HG03097 (cell line): ENCODE results near the gene YIPF1.
"Not testable (repeated sequence)": the region's sequence is repeated elsewhere in the genome, so short reads cannot be mapped to it uniquely, and the experiment has no call there.

ENCODE experiments used
- ATAC-seq: cut with Tn5 transposase; IDR thresholded peaks from one replicate; pipeline ENCODE4 v1.9.1; 2021; ENCODE audit not compliant: unreplicated experiment, low FRiP score

YIPF1 gene

DNA sequence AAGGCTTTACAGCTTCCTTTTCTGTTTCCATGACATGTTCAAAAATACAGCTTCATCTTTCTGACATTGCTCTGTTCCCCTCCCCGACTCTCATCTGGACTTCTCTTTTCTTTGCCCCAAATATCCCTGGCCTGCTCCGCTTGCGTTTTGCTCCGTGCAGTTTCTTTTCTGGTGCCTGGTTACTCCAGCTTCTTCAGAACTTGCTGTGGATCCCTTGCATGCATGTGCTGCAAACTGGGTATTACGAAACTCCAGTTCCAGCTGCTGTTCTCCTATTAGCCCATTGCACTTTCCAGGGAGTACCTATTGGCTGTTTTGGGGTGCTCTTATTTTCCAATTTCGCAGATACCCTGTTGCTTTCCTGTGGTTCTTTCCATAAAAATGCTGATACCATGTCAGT is 41.6 kb downstream of the YIPF1 start:
- no peak for ATAC-seq

DNA sequence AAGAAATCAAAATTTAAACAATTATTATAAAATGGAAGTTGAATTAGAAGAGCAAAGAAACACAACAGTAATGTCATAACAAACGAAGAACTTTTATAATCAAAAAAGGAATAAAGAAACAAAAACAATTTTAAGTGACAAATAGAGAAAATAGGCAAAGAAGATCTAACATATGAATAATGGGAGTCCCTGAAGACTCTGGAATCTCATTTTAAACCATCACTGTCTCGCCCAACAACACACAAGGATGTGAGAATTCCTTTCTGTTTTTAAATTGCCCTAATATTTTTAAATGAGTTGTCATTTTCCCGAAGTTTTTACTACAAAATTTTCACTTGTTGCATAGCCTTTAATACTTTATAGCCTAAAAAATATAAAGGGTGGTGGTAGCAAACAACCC is 47.2 kb downstream of the YIPF1 start:
- ATAC-seq, result no peak

DNA sequence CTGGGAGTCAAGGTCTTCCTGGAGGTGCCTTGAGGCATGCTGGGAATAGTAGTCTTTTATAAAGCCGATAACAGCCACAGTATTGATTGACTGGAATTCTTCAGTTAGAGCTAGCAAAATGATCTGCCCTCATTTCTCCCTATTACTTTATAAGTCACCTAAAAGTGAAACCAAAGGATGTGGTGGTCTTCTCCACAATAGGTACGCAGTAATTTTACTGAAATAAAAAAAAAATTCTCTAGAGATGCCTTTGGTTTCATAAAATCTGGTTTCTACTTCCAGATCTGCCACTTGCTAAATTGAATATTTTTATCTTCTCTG is 51.0 kb downstream of the YIPF1 start:
- no peak for ATAC-seq

DNA sequence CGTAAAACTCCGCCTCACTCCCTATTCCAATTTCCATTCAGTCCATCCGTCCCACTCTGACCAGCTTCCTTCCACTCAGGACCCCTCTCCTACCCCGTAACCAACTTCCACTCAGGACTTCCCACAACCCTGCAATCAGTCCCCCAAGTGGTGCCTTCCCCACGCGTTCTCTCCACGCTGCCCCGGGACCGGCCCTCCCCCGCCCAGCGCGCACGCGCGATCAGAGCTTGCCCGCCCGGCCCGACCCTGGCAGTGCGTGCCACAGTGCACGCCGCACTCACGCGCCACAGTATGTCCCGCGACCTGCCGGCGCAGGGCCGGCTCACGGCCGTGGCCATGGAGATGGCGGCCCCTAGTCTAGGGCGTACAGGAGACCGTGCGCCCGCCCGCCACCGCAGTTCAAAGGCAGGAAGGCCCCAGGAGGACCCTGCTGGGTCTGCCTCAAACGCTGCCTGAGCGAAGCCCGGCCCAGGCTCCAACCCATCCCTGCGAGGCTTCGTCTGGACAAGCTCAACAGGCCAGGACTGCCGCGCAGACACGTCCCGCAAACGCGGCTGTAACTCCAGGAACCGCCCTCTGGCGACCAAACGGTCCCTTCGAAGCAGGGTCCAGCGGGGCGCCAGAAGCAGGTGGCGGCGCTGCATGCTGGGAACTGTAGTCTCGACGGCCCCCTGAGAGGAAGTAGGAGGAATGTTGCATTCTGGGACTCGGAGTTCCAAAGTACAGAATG is 51.5 kb downstream of the YIPF1 start, which contains the start of gene NDC1:
Gene NDC1, minus strand, starts transcription at position 373 of the 730 bp plus-strand sequence. Its CDS starts 35 bp downstream, at position 338.
- ATAC-seq, result peak; percentile 89

DNA sequence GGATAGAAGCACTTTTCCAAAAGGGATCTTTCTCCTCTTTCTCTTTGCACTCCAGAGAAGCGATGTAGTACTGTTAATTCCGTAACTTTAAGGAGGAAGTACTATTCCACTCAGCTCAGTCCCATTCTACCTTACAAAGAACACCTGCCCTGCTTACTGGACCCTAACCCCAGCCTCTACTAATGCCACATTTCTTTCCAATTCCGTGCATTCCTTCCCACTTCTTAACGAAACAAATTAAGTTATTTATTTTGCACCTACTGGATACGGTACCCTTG is 52.0 kb downstream of the YIPF1 start:
- ATAC-seq, result no peak

DNA sequence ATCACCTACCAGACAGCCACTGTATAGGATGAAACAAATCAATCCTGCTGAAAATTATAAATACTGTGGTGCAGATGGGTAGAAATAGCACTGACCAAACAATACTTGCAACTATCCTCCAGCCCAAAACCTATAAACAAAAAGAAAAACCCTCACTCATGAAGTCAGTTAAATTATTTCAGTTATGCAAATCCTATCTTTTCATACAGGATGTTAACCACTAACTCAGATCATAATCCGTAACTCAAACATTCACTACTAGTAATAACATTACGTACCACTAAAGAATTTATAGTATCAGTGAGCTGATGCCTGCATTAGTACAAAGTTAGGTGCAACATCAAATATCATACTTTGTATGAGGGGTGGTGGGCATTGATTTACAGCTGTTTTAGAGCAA is 54.1 kb downstream of the YIPF1 start:
- ATAC-seq, result no peak

DNA sequence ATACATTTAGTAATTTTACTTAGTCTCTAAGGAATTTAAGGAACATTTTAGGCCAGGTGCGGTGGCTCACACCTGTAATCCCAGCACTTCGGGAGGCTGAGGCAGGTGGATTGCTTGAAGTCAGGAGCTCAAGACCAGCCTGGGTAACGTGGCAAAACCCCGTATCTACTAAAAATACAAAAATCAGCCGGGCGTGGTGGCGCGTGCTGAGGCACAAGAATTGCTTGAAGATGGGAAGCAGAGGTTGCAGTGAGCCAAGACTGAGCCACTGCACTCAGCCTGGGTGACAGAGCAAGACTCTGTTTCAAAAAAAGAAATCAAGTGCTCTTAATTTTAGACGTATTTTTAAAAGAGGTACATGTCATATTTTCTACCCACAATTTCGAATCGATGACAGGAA is 54.8 kb downstream of the YIPF1 start:
- ATAC-seq, result no peak

DNA sequence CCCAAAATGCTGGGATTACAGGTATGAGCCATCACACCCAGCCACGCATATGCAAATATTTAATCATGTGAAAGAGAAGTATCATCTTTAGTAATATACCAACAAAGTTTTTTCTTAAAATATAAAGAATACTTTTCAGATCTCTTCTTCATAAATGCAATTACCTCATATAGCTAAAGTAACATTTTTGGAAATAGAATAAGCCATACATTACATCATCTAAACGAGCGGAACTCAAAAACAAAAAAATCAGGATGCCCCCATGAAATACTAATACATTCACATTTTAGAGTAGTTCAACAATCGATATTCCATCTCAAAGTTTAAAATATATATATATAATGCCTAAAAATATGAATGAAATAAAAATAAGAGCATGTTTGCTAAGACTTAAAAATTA is 56.2 kb downstream of the YIPF1 start:
- ATAC-seq, result no peak

DNA sequence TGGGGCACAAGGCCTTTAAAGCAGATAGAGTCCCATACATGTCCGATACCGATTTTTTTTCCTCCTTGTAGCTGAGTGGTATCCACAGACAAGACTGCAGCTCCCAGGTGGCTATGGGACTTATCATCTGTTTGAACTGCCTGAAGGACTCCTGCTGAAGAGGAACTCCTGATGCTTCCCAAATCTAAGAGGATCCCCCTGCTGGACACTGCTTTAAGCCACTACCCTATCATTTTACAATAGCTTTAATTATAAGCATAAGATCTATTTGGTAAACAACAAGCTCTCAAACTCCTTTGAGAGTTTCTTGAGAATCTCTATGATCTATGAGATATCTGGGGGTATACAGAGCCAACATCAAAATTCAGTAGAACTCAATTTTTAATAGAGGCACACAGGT is 63.2 kb downstream of the YIPF1 start:
- no peak for ATAC-seq

DNA sequence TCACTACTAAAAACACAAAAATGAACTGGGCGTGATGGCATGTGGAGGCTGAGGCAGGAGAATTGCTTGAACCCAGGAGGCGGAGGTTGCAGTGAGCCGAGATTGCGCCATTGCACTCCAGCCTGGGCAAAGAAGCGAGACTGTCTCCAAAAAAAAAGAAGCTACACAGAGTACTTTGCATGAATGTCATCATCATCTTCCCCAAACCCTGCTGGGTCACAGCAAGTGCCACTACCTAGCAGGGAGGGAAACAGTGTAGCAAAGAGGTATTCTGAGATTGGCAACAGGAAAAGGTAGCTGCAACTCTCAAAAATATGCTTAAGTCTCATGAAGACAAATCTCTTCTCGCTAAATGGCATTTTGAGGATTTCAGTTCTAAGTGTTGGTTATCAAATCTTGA is 64.3 kb downstream of the YIPF1 start:
- no peak for ATAC-seq

DNA sequence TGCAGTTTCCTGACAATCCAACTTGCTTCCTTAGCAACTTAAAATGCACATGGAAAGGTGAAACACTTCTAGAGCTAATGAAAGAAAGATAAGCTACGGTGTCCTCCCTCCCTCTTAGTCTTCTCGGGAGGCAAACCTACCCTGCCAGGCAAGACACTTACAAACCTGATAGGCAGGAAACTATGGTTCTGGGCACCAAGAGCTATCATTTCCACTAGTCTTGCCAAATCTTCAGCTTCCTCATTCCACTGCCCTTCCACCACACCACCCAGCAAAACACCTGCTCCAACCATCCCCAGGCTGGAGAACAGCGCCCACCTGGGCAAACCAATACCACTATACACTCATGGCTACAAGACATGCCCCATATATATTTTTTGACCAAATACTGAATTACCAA is 66.7 kb downstream of the YIPF1 start:
- no peak for ATAC-seq

DNA sequence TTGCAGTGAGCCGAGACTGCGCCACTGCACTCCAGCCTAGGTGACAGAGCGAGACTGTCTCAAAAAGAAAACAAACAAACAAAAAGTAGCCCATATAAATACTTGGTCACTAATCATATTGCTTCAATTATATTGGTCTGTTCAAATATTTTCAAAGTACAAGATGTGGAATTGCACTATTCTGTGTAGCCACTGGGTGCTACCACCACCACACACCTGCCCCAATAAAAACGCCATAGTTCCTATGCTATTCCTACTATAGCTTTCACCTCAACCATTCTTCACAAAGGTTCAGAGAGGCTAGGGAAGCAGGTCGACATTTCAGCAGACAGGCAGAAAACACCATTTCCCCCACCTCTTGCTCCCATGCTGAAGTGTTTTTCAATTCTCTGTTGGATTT is 68.2 kb downstream of the YIPF1 start:
- ATAC-seq, result no peak

DNA sequence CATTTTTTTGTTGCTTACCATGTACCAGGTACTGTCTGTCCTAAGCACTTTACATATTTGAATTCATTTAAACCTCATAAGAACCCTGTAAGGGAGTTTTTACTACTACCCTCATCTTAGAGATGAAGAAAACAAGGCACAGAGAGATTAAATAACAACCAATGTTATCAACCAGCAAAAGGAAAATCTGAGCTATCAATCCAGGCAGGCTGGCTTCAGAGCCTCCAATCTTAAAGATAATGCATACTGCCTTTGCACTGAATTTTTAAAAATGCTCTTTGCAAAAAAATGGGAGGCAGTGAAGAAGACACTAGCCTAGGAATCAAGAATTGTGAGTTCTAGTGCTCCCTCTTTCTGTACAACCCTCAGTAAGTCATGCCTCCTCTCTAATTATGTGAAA is 70.2 kb downstream of the YIPF1 start:
- ATAC-seq, result no peak

DNA sequence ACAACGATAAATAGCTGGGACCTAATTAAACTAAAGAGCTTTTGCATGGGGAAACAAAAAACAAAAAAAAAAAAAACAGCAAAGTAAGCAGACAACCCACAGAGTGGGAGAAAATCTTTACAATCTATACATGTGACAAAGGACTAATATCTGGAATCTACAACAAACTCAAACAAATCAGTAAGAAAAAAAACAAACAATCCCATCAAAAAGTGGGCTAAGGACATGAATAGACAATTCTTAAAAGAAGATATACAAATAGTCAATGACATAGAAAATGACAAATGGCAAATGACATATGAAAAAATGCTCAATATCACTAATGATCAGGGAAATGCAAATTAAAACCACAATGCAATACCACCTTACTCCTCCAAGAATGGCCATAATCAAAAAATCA is 73.0 kb downstream of the YIPF1 start:
- not testable (repeated sequence) for ATAC-seq

DNA sequence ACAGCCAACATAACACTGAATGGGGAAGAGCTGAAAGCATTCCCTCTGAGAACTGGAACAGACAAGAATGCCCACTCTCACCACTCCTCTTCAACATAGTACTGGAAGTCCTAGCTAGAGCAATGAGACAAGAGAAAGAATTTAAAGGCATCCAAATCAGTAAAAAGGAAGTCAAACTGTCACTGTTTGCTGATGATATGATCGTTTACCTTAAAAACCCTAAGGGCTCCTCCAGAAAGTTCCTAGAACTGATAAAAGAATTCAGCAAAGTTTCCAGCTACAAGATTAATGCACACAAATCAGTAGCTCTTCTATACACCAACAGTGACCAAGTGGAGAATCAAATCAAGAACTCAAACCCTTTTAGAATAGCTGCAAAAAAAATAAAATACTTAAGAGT is 74.1 kb downstream of the YIPF1 start:
- ATAC-seq, result not testable (repeated sequence)

DNA sequence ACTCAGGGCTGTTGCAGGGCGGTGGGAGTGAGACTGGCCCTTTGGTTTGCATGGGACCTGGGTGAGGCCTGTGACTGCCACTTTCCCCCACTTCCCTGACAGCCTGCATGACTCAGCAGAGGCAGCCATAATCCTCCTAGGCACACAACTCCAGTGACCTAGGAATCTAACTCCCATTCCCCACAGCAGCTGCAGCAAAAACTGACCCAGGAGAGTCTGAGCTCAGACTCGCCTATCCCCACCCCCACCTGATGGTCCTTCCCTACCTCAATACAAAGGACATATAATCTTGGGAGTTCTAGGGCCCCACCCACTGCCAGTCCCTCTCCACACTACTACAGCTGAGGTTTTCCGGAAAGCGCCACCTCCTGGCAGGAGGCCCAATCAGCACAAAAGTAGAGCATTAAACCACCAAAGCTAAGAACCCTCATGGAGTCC is 78.2 kb downstream of the YIPF1 start:
- ATAC-seq, result no peak

DNA sequence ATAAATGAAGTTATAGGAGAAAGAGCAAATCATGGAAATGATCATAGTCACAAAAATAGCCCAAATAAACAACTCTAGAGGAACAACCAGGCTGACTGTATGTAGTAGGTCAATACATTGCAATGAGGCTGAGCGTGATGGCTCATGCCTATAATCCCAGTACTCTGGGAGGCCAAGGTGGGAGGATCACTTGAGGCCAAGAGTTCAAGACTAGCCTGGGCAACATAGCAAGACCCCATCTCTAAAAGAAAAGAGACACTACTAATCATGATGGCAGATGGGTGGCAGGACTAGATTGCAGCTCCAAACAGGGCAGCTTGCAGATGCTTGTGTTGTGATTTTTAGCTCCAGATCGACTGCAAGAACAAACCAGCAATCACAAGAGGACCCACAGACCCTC is 79.1 kb downstream of the YIPF1 start:
- ATAC-seq, result no peak

DNA sequence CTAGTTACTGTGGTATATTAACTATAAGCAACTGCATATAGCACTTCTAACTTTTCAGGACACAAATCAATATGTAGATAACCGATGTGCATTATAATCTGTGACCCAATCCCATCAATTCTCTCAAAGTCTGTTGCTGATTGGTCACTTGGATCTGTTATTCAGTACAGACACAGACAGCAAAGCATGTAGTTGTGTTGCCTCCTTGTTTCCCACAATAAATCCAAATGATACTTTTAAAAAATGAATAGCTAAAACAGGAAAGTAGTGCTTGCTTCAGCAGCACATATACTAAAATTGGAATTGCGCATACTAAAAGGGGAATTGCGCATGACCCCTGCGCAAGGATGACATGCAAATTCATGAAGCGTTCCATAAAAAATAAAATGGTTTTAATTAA is 79.6 kb downstream of the YIPF1 start:
- ATAC-seq, result no peak

DNA sequence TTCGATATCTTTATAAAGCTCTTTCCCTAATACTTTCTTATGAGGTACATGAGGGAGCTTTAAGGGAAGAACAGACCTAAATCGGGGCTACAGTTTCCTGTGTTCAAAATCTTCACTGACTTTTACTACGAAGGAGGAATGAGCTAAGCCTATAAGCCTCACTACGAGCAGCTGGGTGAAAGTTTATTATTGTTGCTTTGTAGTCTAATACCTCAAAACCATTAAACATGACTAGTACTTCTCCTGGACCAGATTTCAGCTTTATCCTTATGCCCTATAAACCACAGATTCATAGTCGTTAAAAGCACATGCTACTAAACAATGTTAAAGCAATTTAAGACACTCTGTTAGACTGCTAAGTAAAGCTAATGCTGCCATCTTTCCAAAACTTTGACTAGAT is 81.7 kb downstream of the YIPF1 start:
- ATAC-seq, result no peak

DNA sequence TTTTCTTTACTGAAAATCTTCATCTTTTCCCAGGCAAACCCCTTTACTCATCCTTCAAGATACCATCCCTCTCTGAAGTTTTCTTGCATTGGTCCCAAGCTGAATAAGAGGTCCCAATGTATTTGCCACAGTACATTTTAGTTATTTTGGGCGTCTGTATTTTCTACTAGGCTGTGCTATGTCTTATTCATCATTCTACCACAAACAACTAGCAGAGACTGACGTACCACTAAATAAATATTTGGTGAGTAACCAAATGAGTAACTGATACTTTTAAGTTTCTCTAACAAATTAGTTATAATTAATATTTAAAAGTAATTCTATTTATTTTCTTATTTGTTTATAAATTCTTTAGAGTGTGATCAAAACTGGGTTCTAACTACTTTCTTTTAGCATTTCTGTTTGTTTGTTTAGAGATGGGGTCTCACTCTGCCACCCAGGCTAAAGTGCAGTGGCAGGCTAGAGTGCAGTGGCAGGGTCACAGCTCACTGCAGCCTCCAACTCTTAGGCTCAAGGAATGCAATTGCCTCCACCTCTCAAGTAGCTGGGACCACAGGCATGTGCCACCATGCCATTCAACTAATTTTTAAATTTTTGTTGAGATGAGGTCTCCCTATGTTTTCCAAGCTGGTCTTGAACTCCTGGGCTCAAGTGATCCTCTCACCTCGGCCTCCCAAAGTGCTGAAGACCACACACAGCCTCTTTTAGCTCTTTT is 84.6 kb downstream of the YIPF1 start:
- no peak for ATAC-seq

DNA sequence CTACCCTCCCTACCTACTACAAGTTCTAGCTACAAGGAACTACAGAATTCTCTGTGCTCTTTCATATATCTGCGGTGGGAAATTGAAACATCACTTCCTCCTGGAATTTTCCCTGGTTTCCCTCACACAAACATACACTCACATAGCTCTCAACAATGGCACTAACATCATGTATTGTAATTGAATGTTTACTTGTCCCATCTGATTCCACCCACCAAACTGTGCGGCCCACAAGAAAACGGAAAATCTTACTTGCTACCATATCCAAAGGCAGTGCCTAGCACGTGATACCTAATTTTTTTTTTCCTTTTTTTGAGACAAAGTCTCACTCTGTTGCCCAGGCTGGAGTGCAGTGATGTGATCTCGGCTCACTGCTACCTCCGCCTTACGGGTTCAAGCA is 85.4 kb downstream of the YIPF1 start:
- ATAC-seq, result no peak
